Activated T-cell treated with anti-CD3 and anti-CD28 coated beads, Interleukin-2, amount 50 U/mL, for 72 hours (primary cell): ENCODE results near the gene ZPLD1. TPM values are rescaled to one million over a fixed set of nuclear protein-coding genes. Genes with fewer than 3 reads are reported as not detected.

Experiments used
- ATAC-seq, 2 donors: fragments of 150-1000 bp; cut with Tn5 transposase; replicated peaks in 1 of 2; 2 replicates each; pipeline ENCODE4 v1.10.0; 2021; ENCODE audit warnings: moderate library complexity in 2 of 2, mild to moderate bottlenecking in 1 of 2
- DNase-seq, 2 donors: peaks; one replicate each; pipeline ENCODE4 v3.0.0; 2021 to 2022; ENCODE audit warnings: mixed read lengths in 1 of 2
- H3K27ac Mint-ChIP-seq: one replicate; pipeline ENCODE4 v1.8.0; 2022; ENCODE audit warnings: mild to moderate bottlenecking, moderate library complexity, mixed read lengths
- H3K27me3 Mint-ChIP-seq: one replicate; pipeline ENCODE4 v1.8.0; 2022; ENCODE audit warnings: low read depth, mixed read lengths
- H3K36me3 Mint-ChIP-seq, 2 donors: one replicate each; pipeline ENCODE4 v1.8.0; 2022; ENCODE audit warnings: mixed read lengths in 2 of 2, mild to moderate bottlenecking in 1 of 2; ENCODE audit not compliant: insufficient read depth in 2 of 2
- H3K4me1 Mint-ChIP-seq: one replicate; pipeline ENCODE4 v1.8.0; 2022; ENCODE audit warnings: low read depth, mixed read lengths
- H3K4me3 Mint-ChIP-seq, 2 donors: one replicate each; pipeline ENCODE4 v1.8.0; 2022; ENCODE audit warnings: mild to moderate bottlenecking in 2 of 2, mixed read lengths in 2 of 2, moderate library complexity in 2 of 2
- H3K9me3 Mint-ChIP-seq, 2 donors: one replicate each; pipeline ENCODE4 v1.8.0; 2022; ENCODE audit warnings: mixed read lengths in 2 of 2
- total RNA-seq, 2 donors: library from RNA; stranded (reverse); gene quantifications; one replicate each; pipeline ENCODE4 v1.2.3, GENCODE V29; 2022

ZPLD1 gene
- total RNA-seq, result under 1 TPM; 0.17 to 0.32 TPM

DNA sequence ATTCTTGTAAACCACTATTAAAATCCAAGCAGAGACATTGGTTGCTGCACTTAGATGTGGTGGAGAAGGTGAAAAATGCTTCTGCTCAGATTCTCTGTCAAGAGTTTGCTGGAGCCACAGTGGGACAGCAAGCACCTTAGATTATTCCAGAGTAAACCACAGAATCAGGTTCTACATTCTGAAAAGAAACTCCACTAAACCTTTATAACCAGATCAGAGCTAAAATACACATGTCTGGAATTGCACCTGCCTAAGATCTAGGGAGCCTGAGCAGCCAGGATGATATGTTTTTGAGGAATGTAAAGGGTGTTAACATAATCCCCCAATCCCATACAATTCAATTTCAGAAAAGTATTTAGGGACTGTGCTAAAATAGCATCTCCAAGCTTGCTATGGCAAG is at the start of gene ZPLD1:
TSS of gene ZPLD1 (plus strand) at position 301 of the 400 bp plus-strand sequence. CDS start 3,473 bp downstream, outside the sequence.
- ATAC-seq (no peak), DNase-seq (no peak)
- Mint-ChIP-seq H3K4me1 (no peaks in the 10 kb centered on the region), H3K27me3 (peaks cover 11% of the 10 kb centered on the region), H3K9me3 (no peaks in the 10 kb centered on the region), H3K27ac (no peak within 1 kb of the TSS), H3K4me3 (no peak within 1 kb of the TSS), H3K36me3 (no peaks in the 10 kb centered on the region)

DNA sequence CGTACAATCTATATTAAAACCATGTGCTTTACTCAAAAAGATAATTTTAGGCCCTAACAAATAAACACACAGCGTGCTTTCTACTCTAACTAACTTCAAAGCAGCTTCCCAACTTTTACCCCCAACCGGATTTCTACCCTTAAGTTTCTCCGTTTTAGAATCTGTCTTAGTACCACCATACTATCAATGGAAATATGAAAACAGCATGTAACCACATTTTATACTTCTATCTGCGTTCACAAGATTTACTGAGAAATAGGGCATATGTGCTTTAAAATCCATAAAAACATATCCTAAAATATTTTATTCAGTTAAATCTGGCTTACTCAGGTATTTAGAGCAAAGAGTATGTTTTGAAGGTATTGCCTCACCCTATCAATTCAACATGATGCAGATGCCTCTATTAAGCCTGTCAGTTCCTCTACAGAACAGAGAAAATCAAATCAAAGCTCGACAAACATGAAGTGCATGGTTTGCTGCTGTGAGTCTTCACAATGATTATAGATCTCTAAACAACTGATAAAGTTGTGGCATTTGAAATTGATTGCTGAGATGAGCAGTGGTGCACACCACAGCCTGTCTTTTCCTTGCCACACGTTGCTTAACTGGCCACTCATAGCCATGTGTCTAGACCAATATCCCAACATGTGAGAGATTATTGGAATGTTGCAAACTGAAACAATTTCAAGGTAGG is 44.5 kb upstream of the ZPLD1 start:
- H3K9me3 Mint-ChIP-seq, result no peaks in the 10 kb centered on the region
- no peak overlapping the region for H3K27ac Mint-ChIP-seq
- DNase-seq (no peak), ATAC-seq (no peak)
- no peaks in the 10 kb centered on the region for H3K4me1 Mint-ChIP-seq
- H3K27me3 Mint-ChIP-seq, result no peaks in the 10 kb centered on the region
- H3K36me3 Mint-ChIP-seq, result no peaks in the 10 kb centered on the region
- H3K4me3 Mint-ChIP-seq, result no peak overlapping the region

- Mint-ChIP-seq H3K4me3 (no peak overlapping the region), H3K27me3 (no peaks in the 10 kb centered on the region), H3K36me3 (no peaks in the 10 kb centered on the region), H3K27ac (no peak overlapping the region), H3K9me3 (no peaks in the 10 kb centered on the region), H3K4me1 (no peaks in the 10 kb centered on the region)
- DNase-seq, result no peak
- ATAC-seq, result no peak
These were observed 43.9 kb upstream of the ZPLD1 start for GRCh38 chr3:102390916-102391315.

DNA sequence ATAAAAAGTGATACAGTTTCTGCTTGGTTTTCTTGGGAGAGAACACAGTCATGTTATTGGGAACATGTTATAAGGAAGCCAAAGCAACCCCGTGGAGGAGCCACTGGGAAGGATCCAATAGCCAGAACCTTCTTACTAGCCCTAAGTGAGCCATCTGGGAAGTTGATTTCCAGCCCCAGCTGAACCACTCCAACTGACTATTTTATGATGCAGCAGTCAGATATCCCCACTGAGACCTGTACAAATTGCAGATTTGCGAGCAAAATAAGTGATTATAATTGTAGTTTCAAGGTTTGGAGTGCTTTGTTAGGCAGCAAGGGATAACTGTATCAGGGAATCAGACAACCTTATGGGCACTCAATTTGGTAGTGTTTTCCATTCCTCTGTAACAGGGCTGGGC is 43.3 kb upstream of the ZPLD1 start:
- Mint-ChIP-seq H3K27ac (no peak overlapping the region), H3K4me1 (no peaks in the 10 kb centered on the region), H3K36me3 (no peaks in the 10 kb centered on the region), H3K27me3 (no peaks in the 10 kb centered on the region), H3K9me3 (no peaks in the 10 kb centered on the region), H3K4me3 (no peak overlapping the region)
- no peak for DNase-seq
- ATAC-seq, result no peak

- no peak for DNase-seq
- H3K9me3 Mint-ChIP-seq, result no peaks in the 10 kb centered on the region
These were observed 40.3 kb upstream of the ZPLD1 start for GRCh38 chr3:102394517-102394916.

GRCh38 chr3:102398176-102398575 is 36.6 kb upstream of the ZPLD1 start:
- no peaks in the 10 kb centered on the region for H3K27me3 Mint-ChIP-seq
- H3K4me1 Mint-ChIP-seq, result no peaks in the 10 kb centered on the region
- no peaks in the 10 kb centered on the region for H3K9me3 Mint-ChIP-seq
- H3K27ac Mint-ChIP-seq, result no peak overlapping the region
- no peaks in the 10 kb centered on the region for H3K36me3 Mint-ChIP-seq
- DNase-seq (no peak), ATAC-seq (no peak)
- H3K4me3 Mint-ChIP-seq, result no peak overlapping the region

More at GRCh38 chr3:102394517-102394916, 40.3 kb upstream of the ZPLD1 start:
- no peaks in the 10 kb centered on the region for H3K27me3 Mint-ChIP-seq
- no peak for ATAC-seq
- no peak overlapping the region for H3K27ac Mint-ChIP-seq
- no peak overlapping the region for H3K4me3 Mint-ChIP-seq
- H3K36me3 Mint-ChIP-seq, result no peaks in the 10 kb centered on the region
- no peaks in the 10 kb centered on the region for H3K4me1 Mint-ChIP-seq

DNA sequence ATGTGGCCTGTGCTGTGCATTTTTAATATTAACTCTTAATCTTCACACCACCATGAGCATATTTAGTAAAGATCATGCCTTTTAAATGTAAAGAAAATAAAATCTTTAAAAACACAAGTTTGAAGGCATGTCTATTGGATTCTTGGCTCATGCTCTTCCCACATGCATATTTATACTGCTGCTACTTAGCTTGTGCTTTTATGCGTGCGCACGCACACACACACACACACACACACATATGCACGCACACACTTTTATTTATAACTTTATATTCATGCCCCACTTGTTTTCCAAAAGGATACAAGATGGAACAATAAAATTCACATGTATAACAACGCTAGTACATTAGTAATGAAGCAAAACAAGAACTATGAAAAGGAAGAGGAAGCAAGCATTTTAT is 36.1 kb upstream of the ZPLD1 start:
- no peak for ATAC-seq
- Mint-ChIP-seq H3K36me3 (no peaks in the 10 kb centered on the region), H3K4me1 (no peaks in the 10 kb centered on the region), H3K4me3 (no peak overlapping the region), H3K9me3 (no peaks in the 10 kb centered on the region), H3K27ac (no peak overlapping the region), H3K27me3 (peaks cover 1% of the 10 kb centered on the region)
- DNase-seq, result no peak

GRCh38 chr3:102400142-102400541 is 34.7 kb upstream of the ZPLD1 start:
- ATAC-seq (no peak), DNase-seq (no peak)
- Mint-ChIP-seq H3K9me3 (no peaks in the 10 kb centered on the region), H3K4me3 (no peak overlapping the region), H3K27me3 (peaks cover 4% of the 10 kb centered on the region), H3K36me3 (no peaks in the 10 kb centered on the region), H3K27ac (no peak overlapping the region), H3K4me1 (no peaks in the 10 kb centered on the region)

- no peak for DNase-seq
- Mint-ChIP-seq H3K9me3 (no peaks in the 10 kb centered on the region), H3K27me3 (peaks cover 4% of the 10 kb centered on the region), H3K4me1 (no peaks in the 10 kb centered on the region), H3K27ac (no peak overlapping the region), H3K4me3 (no peak overlapping the region), H3K36me3 (no peaks in the 10 kb centered on the region)
- no peak for ATAC-seq
These were observed 34.0 kb upstream of the ZPLD1 start for GRCh38 chr3:102400766-102401165.

DNA sequence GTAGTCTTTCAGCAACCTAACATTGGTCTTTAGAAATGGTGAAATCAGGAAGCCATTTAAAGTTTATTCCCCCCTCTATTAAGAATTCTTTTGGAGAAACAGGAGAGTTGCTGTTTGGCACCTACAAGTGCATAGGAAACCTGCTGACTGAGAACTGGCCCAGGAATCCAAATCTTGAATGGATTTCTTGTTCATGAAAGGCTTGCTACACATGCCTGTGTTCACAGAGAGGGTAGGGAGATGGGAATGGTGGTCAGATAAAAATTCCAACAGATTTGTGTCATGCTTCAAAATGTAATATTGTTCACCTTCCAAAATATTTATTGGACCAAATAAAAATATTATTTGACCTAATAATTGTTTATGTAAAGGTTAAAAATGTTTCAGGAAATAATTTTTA is 24.2 kb upstream of the ZPLD1 start:
- Mint-ChIP-seq H3K4me3 (no peak overlapping the region), H3K9me3 (no peaks in the 10 kb centered on the region), H3K27me3 (no peaks in the 10 kb centered on the region)

GRCh38 chr3:102415553-102415952 is 19.3 kb upstream of the ZPLD1 start:
- Mint-ChIP-seq H3K27ac (peak overlapping the region; percentile 87), H3K27me3 (no peaks in the 10 kb centered on the region), H3K36me3 (no peaks in the 10 kb centered on the region), H3K9me3 (no peaks in the 10 kb centered on the region), H3K4me3 (peak overlapping the region; percentile 53 to 78), H3K4me1 (peaks cover 7% of the 10 kb centered on the region)
- ATAC-seq (peak; percentile 39 to 53), DNase-seq (no peak)

More for the DNA sequence above, 24.2 kb upstream of the ZPLD1 start:
- Mint-ChIP-seq H3K4me1 (peaks cover 7% of the 10 kb centered on the region), H3K36me3 (no peaks in the 10 kb centered on the region), H3K27ac (no peak overlapping the region)
- DNase-seq (no peak), ATAC-seq (no peak)

DNA sequence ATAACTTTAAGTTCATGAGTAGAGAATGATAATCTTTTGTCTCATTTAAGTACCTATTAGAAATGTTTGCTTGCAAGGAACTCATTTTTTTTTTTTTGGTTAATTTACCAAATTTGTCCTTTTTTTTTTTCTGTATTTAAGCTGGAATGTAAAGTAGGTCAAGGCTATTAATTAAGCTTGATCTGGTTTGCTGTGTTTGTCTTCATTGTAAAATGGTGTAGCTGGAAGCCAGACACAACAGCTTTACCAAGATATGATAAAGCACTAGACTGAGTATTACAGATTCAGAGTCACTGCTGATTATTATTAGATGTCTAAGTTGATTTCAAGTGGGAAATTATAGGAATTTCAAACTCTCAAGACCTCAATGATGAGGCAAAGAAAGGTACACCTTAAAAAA is 15.0 kb upstream of the ZPLD1 start:
- H3K27ac Mint-ChIP-seq, result no peak overlapping the region
- no peak for ATAC-seq
- H3K36me3 Mint-ChIP-seq, result no peaks in the 10 kb centered on the region
- H3K4me3 Mint-ChIP-seq, result no peak overlapping the region
- H3K27me3 Mint-ChIP-seq, result peaks cover 7% of the 10 kb centered on the region
- DNase-seq, result no peak
- H3K4me1 Mint-ChIP-seq, result peaks cover 7% of the 10 kb centered on the region
- no peaks in the 10 kb centered on the region for H3K9me3 Mint-ChIP-seq

DNA sequence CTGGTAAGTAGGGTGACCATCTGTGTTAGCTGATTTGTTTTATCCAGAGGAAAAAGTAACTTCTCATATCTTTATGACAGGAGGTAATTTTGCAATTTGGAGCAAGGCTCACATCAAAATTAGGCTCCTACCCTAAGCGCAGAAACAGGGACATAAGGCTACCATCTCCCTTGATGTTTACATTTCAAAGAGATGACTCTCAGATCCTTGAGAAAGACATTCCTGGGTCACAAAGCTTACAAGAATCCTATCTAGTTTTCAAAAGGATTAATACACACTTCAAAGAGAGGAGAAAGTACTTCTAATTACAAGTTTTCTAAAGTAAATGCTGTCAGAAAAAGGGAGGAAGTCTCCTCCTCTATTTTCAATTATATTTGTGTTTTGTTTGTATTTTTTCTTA is 7.0 kb downstream of the ZPLD1 start:
- DNase-seq (no peak), ATAC-seq (no peak)
- Mint-ChIP-seq H3K4me1 (no peaks in the 10 kb centered on the region), H3K27me3 (peaks cover 11% of the 10 kb centered on the region), H3K36me3 (no peaks in the 10 kb centered on the region), H3K9me3 (no peaks in the 10 kb centered on the region), H3K27ac (no peak overlapping the region), H3K4me3 (no peak overlapping the region)

DNA sequence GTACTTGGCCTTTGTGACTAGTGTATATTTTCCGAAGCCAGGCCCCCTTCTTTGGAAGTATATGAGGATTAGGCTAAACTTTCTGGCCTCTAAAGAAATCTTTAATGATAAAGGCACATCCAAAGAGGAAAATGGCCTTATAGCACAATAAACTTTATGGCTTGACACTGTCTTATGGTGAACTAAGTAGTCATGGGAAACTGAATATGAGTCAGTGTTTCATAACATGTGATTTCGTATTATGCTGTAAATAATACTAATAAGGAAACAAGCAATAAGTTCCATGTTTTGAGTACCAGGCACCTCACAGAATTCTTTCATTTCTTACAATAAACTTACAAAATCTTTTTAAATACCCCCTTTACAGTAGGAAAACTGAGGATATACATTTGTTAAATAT is 8.2 kb downstream of the ZPLD1 start:
- no peak for DNase-seq
- no peak overlapping the region for H3K27ac Mint-ChIP-seq
- peaks cover 7% of the 10 kb centered on the region for H3K27me3 Mint-ChIP-seq
- H3K4me3 Mint-ChIP-seq, result no peak overlapping the region
- no peaks in the 10 kb centered on the region for H3K9me3 Mint-ChIP-seq
- ATAC-seq, result no peak
- H3K36me3 Mint-ChIP-seq, result no peaks in the 10 kb centered on the region
- no peaks in the 10 kb centered on the region for H3K4me1 Mint-ChIP-seq
